ENCODE results near the gene BCL2. TPM values are rescaled to one million over a fixed set of nuclear protein-coding genes. Genes with fewer than 3 reads are reported as not detected.

Gene BCL2
- polyA plus RNA-seq, 1 experiment, result 0.35 TPM

- no peaks in the 10 kb centered on the region for H3K27me3 ChIP-seq (ENCODE audit: control insufficient read depth, insufficient read depth, low read length)
- POLR2A ChIA-PET, result no interaction called here
- TF ChIP-seq CTCF (IDR thresholded peaks at IDR 0.05; ENCODE audit: low read depth, low read length), result no peak
- no peak overlapping the region for H3K4me3 ChIP-seq (ENCODE audit: low read depth, low read length)
- H3K27ac ChIP-seq (ENCODE audit: low read depth, low read length), result no peak overlapping the region
- H3K9me3 ChIP-seq (ENCODE audit: control insufficient read depth, insufficient read depth, low read length), result no peaks in the 10 kb centered on the region; the same call in 1 of the 2 replicates
- no peak for DNase-seq (ENCODE audit: low read depth, low spot score)
- CTCF ChIA-PET, result no interaction called here
These were observed 216.4 kb downstream of the BCL2 start for GRCh38 chr18:63102941-63103744.

- TF ChIP-seq CTCF (IDR thresholded peaks at IDR 0.05; ENCODE audit: low read depth, low read length), result no peak
- H3K9me3 ChIP-seq (ENCODE audit: control insufficient read depth, insufficient read depth, low read length), result no peaks in the 10 kb centered on the region; the same call in 1 of the 2 replicates
- POLR2A ChIA-PET, result no interaction called here
- no peak for DNase-seq (ENCODE audit: low read depth, low spot score)
- no peaks in the 10 kb centered on the region for H3K27me3 ChIP-seq (ENCODE audit: control insufficient read depth, insufficient read depth, low read length)
- CTCF ChIA-PET, result no interaction called here
- H3K27ac ChIP-seq (ENCODE audit: low read depth, low read length), result no peak overlapping the region
- H3K4me3 ChIP-seq (ENCODE audit: low read depth, low read length), result no peak overlapping the region
These were observed 218.9 kb downstream of the BCL2 start for GRCh38 chr18:63100630-63101055.

GRCh38 chr18:63099848-63100629 lies 219.5 kb downstream of the BCL2 start:
- no peak for TF ChIP-seq CTCF (IDR thresholded peaks at IDR 0.05; ENCODE audit: low read depth, low read length)
- DNase-seq (ENCODE audit: low read depth, low spot score), result no peak
- Histone ChIP-seq H3K4me3 (ENCODE audit: low read depth, low read length) (no peak overlapping the region), H3K27ac (ENCODE audit: low read depth, low read length) (no peak overlapping the region), H3K9me3 (ENCODE audit: control insufficient read depth, insufficient read depth, low read length) (no peaks in the 10 kb centered on the region; the same call in 1 of the 2 replicates), H3K27me3 (ENCODE audit: control insufficient read depth, insufficient read depth, low read length) (no peaks in the 10 kb centered on the region)
- ChIA-PET POLR2A (no interaction called here), CTCF (no interaction called here)

- no peak for DNase-seq (ENCODE audit: low read depth, low spot score)
- no peaks in the 10 kb centered on the region for H3K27me3 ChIP-seq (ENCODE audit: control insufficient read depth, insufficient read depth, low read length)
- no peak overlapping the region for H3K4me3 ChIP-seq (ENCODE audit: low read depth, low read length)
- no peak overlapping the region for H3K27ac ChIP-seq (ENCODE audit: low read depth, low read length)
- ChIA-PET POLR2A (no interaction called here), CTCF (no interaction called here)
- no peaks in the 10 kb centered on the region; the same call in 1 of the 2 replicates for H3K9me3 ChIP-seq (ENCODE audit: control insufficient read depth, insufficient read depth, low read length)
- TF ChIP-seq CTCF (IDR thresholded peaks at IDR 0.05; ENCODE audit: low read depth, low read length), result no peak
These were observed 220.3 kb downstream of the BCL2 start for GRCh38 chr18:63099091-63099840.

Data from AG04450 (cell line).